GM12878 (cell line): Measurements from ENCODE around the gene ARHGDIA. TPM values are rescaled to one million over a fixed set of nuclear protein-coding genes. Genes with fewer than 3 reads are reported as not detected.

ENCODE experiments used
- ATAC-seq: fragments of 200-7000 bp; cut with Tn5 transposase; 3 replicates; pipeline ENCODE4 v1.9.1; 2020; ENCODE audit warnings: mild to moderate bottlenecking, moderate library complexity
- BruUV-seq: library from RNA; stranded (reverse); fragments of 400-500 nt; replicated peaks from 2 replicates; lab custom pipeline; 2021; lab: Mats Ljungman, UMichigan
- CTCF ChIA-PET: fragments of 300-600 bp; sonication (Branson Sonifier 250); formaldehyde crosslinking; extraction: SDS; loops from one replicate; lab custom pipeline; 2021; ENCODE audit warnings: inconsistent platforms; lab: Yijun Ruan, JAX
- POLR2A ChIA-PET: fragments of 350-600 bp; formaldehyde crosslinking; extraction: SDS; loops from one replicate; lab custom pipeline; 2021; ENCODE audit warnings: inconsistent platforms; lab: Charles Lee
- RAD21 ChIA-PET: fragments of 300-600 bp; sonication (Branson Sonifier 250); formaldehyde crosslinking; loops from one replicate; lab custom pipeline; 2023; ENCODE audit warnings: antibody characterized with exemption; ENCODE audit not compliant: unreplicated experiment; lab: Charles Lee
- SMC1A ChIA-PET: fragments of 300-600 bp; sonication (Branson Sonifier 250); formaldehyde crosslinking; loops from one replicate; lab custom pipeline; 2023; ENCODE audit not compliant: unreplicated experiment, uncharacterized antibody; lab: Charles Lee
- DNase-seq: peaks from one replicate; pipeline ENCODE4 v3.0.0-alpha.2; 2011; ENCODE audit warnings: low read depth, low spot score
- FAIRE-seq: peaks from 3 replicates; lab custom pipeline; 2011; peaks lifted over from hg19 to GRCh38; lab: Jason Lieb, UNC
- H2AFZ ChIP-seq: 2 replicates; pipeline ENCODE4 v1.6.0; 2011; ENCODE audit warnings: low read depth, low read length, control low read depth; ENCODE audit not compliant: control insufficient read depth
- H3K27ac ChIP-seq: 2 replicates; pipeline ENCODE4 v1.5.1; 2011; ENCODE audit warnings: control low read depth; ENCODE audit not compliant: control insufficient read depth, insufficient read depth
- H3K27me3 ChIP-seq, 2 experiments: replicated peaks in 1 of 2; 2 replicates each; pipeline versions ENCODE4 v1.6.0 to v1.6.1; 2011; ENCODE audit warnings: low read length in 1 of 2; ENCODE audit not compliant: control insufficient read depth in 2 of 2, insufficient read depth in 2 of 2
- H3K36me3 ChIP-seq, 2 experiments: 2 replicates each; pipeline ENCODE4 v1.5.1; 2011; ENCODE audit warnings: low read length in 1 of 2; ENCODE audit not compliant: control insufficient read depth in 2 of 2, insufficient read depth in 2 of 2
- H3K4me1 ChIP-seq: 2 replicates; pipeline ENCODE4 v1.6.1; 2011; ENCODE audit warnings: mild to moderate bottlenecking, low read length, moderate library complexity, mixed read lengths; ENCODE audit not compliant: control insufficient read depth, insufficient read depth
- H3K4me2 ChIP-seq: 2 replicates; pipeline ENCODE4 v1.6.0; 2011; ENCODE audit warnings: control low read depth; ENCODE audit not compliant: control insufficient read depth, insufficient read depth
- H3K4me3 ChIP-seq: fragments of 200-600 bp; sonication (generic); 2 replicates; pipeline ENCODE4 v1.5.1; 2016
- H3K79me2 ChIP-seq: 2 replicates; pipeline ENCODE4 v1.6.0; 2011; ENCODE audit warnings: low read length; ENCODE audit not compliant: control insufficient read depth, insufficient read depth
- H3K9ac ChIP-seq: 2 replicates; pipeline ENCODE4 v1.8.0; 2011; ENCODE audit warnings: low read length, control low read depth, mixed read lengths; ENCODE audit not compliant: control insufficient read depth, insufficient read depth
- H3K9me3 ChIP-seq: replicated peaks from 3 replicates; pipeline ENCODE4 v1.5.1; 2011; ENCODE audit warnings: mild to moderate bottlenecking, low read length; ENCODE audit not compliant: control insufficient read depth, insufficient read depth
- H4K20me1 ChIP-seq: 2 replicates; pipeline ENCODE4 v1.6.0; 2011; ENCODE audit not compliant: control insufficient read depth, insufficient read depth
- ATF3 ChIP-seq: IDR thresholded peaks from 2 replicates; pipeline ENCODE4 v1.6.1; 2011; ENCODE audit warnings: low read depth, mild to moderate bottlenecking, low read length, moderate library complexity, borderline replicate concordance; ENCODE audit errors: extremely low read depth
- BCL11A ChIP-seq: IDR thresholded peaks from 2 replicates; pipeline ENCODE4 v1.6.1; 2011; ENCODE audit warnings: low read depth, low read length
- BCL3 ChIP-seq: IDR thresholded peaks from 2 replicates; pipeline ENCODE4 v1.6.1; 2011; ENCODE audit warnings: borderline replicate concordance, low read depth, mild to moderate bottlenecking, moderate library complexity, low read length; ENCODE audit not compliant: insufficient read depth, poor library complexity, severe bottlenecking
- CREM ChIP-seq: IDR thresholded peaks from 2 replicates; pipeline ENCODE4 v1.6.1; 2014; ENCODE audit warnings: antibody characterized with exemption, low read depth
- FOXM1 ChIP-seq: IDR thresholded peaks from 2 replicates; pipeline ENCODE4 v1.6.1; 2012; ENCODE audit warnings: low read depth, mild to moderate bottlenecking, inconsistent platforms, low read length, moderate library complexity
- GABPA ChIP-seq: IDR thresholded peaks from 2 replicates; pipeline ENCODE4 v1.6.1; 2014; ENCODE audit warnings: antibody characterized with exemption, low read depth, mild to moderate bottlenecking, inconsistent platforms
- JUNB ChIP-seq: IDR thresholded peaks from 2 replicates; pipeline ENCODE4 v1.6.1; 2016; ENCODE audit warnings: antibody characterized with exemption, mild to moderate bottlenecking
- JUND ChIP-seq: IDR thresholded peaks from 2 replicates; pipeline ENCODE4 v1.6.1; 2012; ENCODE audit warnings: low read depth, mild to moderate bottlenecking, low read length, improper control_type of control experiment, moderate library complexity
- NRF1 ChIP-seq: conservative IDR thresholded peaks from 2 replicates; pipeline ENCODE4 v1.6.1; 2011; ENCODE audit warnings: mild to moderate bottlenecking, low read depth, low read length, improper control_type of control experiment
- POLR2A ChIP-seq: IDR thresholded peaks from 2 replicates; pipeline ENCODE4 v1.6.1; 2011; ENCODE audit warnings: low read depth, mild to moderate bottlenecking, low read length
- POLR2AphosphoS2 ChIP-seq: IDR thresholded peaks from 2 replicates; pipeline ENCODE4 v1.6.1; 2011; ENCODE audit warnings: low read depth, mild to moderate bottlenecking, low read length, improper control_type of control experiment, moderate library complexity
- SMAD5 ChIP-seq: IDR thresholded peaks from 2 replicates; pipeline ENCODE4 v1.6.1; 2016; ENCODE audit warnings: antibody characterized with exemption, low read depth
- TCF12 ChIP-seq: IDR thresholded peaks from 2 replicates; pipeline ENCODE4 v1.6.1; 2011; ENCODE audit warnings: low read depth, mild to moderate bottlenecking, low read length
- ZBED1 ChIP-seq: IDR thresholded peaks from 2 replicates; pipeline ENCODE4 v1.6.1; 2016; ENCODE audit warnings: borderline replicate concordance
- WGBS: methylation state at CpG from one replicate; pipeline ENCODE4 v1.1.6; 2016; ENCODE audit warnings: low lambda C conversion rate; ENCODE audit not compliant: insufficient replicate concordance, insufficient coverage; ENCODE audit errors: missing lambda C conversion rate; 5-methylcytosine and 5-hydroxymethylcytosine counted together
- in situ Hi-C: fragments of 300-500 bp; cut with MboI; formaldehyde crosslinking; loops from 9 replicates; pipeline ENCODE4 v1.14.3; 2018; ENCODE audit warnings: mixed read lengths
- intact Hi-C: fragments of 100-400 bp; cut with micrococcal nuclease; formaldehyde crosslinking; loops from one replicate; pipeline ENCODE4 v1.14.2; 2022; ENCODE audit not compliant: unreplicated experiment
- polyA plus RNA-seq, 11 experiments: library from polyadenylated mRNA; depleted of rRNA in 4 of 11; unstranded in 6 of 11; stranded (reverse) in 5 of 11; fragments of >200 nt; fragmentation: Nextera tagmentation in 4 of 11; fragmentation: Illumina TruSeq in 1 of 11; extraction: Ambion mirVana in 4 of 11; extraction: Trizol in 1 of 11; gene quantifications; 1 replicate in 1 of 11; 2 replicates in 10 of 11; pipeline versions ENCODE4 v1.2.1 to v1.2.3, GENCODE V29; 2011 to 2016; ENCODE audit warnings: inconsistent platforms in 2 of 11, missing spikeins in 2 of 11, low read depth in 1 of 11
- total RNA-seq, 4 experiments: library from RNA; depleted of rRNA in 3 of 4; stranded (reverse); fragments of >200 nt in 3 of 4; fragmentation: Illumina TruSeq in 1 of 4; extraction: Trizol in 1 of 4; gene quantifications; 2 replicates each; pipeline versions ENCODE4 v1.2.1 to v1.2.3, GENCODE V29; 2013 to 2021
- TF ChIP-seq, protein P1 (sequence below): fragments of 450-650 bp; conservative IDR thresholded peaks from 2 replicates; pipeline ENCODE4 v1.6.1; 2017; ENCODE audit warnings: mild to moderate bottlenecking, moderate library complexity

ARHGDIA gene
- total and polyA plus RNA-seq, 10 of the 15 experiments (the other 5 are each of a cell fraction or from before 2014, with no cell fraction given), result 17.9 to 552 (median 169) TPM

DNA sequence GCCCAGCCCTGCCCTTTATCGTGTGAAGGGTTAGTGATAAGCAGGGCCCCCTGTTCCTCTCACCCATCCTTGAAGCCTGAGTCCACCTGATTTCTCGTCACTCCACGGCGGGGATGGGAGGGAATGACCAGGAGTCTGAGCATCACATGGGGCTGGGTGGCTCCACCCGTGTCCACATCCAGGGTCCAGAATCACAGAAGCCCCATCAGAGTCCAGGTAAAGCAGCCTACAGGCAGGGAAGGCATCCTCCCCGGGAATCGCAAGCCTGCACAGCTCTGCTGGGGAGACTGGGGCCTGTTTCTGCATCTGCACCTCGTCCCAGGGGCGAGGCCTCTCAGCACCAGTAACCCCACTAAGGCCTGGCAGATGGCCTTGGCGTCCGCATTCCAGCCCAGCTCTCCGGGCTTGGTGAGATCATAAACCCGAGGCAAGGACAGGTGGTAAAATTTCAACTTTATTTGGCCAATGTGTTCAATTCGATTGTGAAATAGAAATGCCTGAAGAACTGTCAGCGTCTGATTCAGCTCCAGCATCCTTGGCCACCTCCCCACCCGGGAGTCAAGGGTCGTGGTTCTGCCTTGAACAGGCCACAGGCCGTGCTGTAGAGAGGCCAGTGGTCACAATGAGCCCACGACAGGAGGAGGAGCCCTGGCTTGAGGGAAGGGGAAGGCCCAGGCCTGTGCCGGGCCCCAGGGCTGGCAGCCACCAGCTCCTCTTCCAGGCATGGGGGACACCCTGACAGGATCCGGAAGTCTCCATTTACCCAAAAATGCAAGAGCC is 28.2 kb downstream of the ARHGDIA start:
- ChIA-PET CTCF (no interaction called here), POLR2A (no interaction called here), SMC1A (no interaction called here)
- ATAC-seq, result peak; percentile 14; the same call in 2 of the 3 replicates
- no peaks in the 10 kb centered on the region for H4K20me1 ChIP-seq
- BruUV-seq, result no TSS peak
- H3K4me3 ChIP-seq, result no peak overlapping the region
- H2AFZ ChIP-seq, result no peak overlapping the region
- H3K27me3 ChIP-seq, result no peaks in the 10 kb centered on the region
- 0 out of 2 replicates have a peak, but pooled peaks have one; percentile 34 for TF ChIP-seq POLR2AphosphoS2
- no peak for TF ChIP-seq NRF1
- TF ChIP-seq ZBED1, result no peak
- no peak for TF ChIP-seq BCL11A
- TF ChIP-seq SMAD5, result peak; percentile 35; the same call in 1 of the 2 replicates
- TF ChIP-seq JUND, result no peak
- no peak for TF ChIP-seq FOXM1
- peak; percentile 68 for TF ChIP-seq POLR2A
- TF ChIP-seq, all 136 proteins: peak for 3
- Histone ChIP-seq H3K36me3 (peaks cover 30 to 38% of the 10 kb centered on the region in 2 experiments), H3K4me1 (no peaks in the 10 kb centered on the region), H3K79me2 (no peaks in the 10 kb centered on the region), H3K9me3 (no peaks in the 10 kb centered on the region), H3K4me2 (no peak overlapping the region), H3K27ac (no peak overlapping the region), H3K9ac (no peak overlapping the region)
- WGBS, result 87% methylated on average over 21 of the region's 21 CpGs
- FAIRE-seq (no peak), DNase-seq (no peak)
- in situ Hi-C loops (no loop called here), intact Hi-C loops (no loop called here)
- RAD21 ChIA-PET, result no interaction called here

GRCh38 chr17:81842378-81842724 is 28.8 kb downstream of the ARHGDIA start:
- BruUV-seq, result no TSS peak
- no peak overlapping the region for H3K4me3 ChIP-seq
- in situ Hi-C loops, result no loop called here
- H3K9ac ChIP-seq, result no peak overlapping the region
- H3K36me3 ChIP-seq, result peaks cover 30 to 38% of the 10 kb centered on the region in 2 experiments
- H3K27ac ChIP-seq, result no peak overlapping the region
- no peak overlapping the region for H3K4me2 ChIP-seq
- 98% methylated on average over 11 of the region's 11 CpGs for WGBS
- ATAC-seq (no peak), FAIRE-seq (no peak), DNase-seq (no peak)
- H2AFZ ChIP-seq, result no peak overlapping the region
- RAD21 ChIA-PET, result no interaction called here
- SMC1A ChIA-PET, result no interaction called here
- H3K4me1 ChIP-seq, result no peaks in the 10 kb centered on the region
- CTCF ChIA-PET, result no interaction called here
- H3K27me3 ChIP-seq, result no peaks in the 10 kb centered on the region
- H4K20me1 ChIP-seq, result no peaks in the 10 kb centered on the region
- POLR2A ChIA-PET, result no interaction called here
- H3K79me2 ChIP-seq, result no peaks in the 10 kb centered on the region
- intact Hi-C loops, result no loop called here
- no peaks in the 10 kb centered on the region for H3K9me3 ChIP-seq
- TF ChIP-seq, protein P1, sequence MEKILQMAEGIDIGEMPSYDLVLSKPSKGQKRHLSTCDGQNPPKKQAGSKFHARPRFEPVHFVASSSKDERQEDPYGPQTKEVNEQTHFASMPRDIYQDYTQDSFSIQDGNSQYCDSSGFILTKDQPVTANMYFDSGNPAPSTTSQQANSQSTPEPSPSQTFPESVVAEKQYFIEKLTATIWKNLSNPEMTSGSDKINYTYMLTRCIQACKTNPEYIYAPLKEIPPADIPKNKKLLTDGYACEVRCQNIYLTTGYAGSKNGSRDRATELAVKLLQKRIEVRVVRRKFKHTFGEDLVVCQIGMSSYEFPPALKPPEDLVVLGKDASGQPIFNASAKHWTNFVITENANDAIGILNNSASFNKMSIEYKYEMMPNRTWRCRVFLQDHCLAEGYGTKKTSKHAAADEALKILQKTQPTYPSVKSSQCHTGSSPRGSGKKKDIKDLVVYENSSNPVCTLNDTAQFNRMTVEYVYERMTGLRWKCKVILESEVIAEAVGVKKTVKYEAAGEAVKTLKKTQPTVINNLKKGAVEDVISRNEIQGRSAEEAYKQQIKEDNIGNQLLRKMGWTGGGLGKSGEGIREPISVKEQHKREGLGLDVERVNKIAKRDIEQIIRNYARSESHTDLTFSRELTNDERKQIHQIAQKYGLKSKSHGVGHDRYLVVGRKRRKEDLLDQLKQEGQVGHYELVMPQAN, result no peak
- no peak for TF ChIP-seq GABPA
- no peak for TF ChIP-seq BCL3
- no peak for TF ChIP-seq ATF3
- TF ChIP-seq CREM, result no peak
- no peak for TF ChIP-seq TCF12
- no peak for TF ChIP-seq BCL11A
- no peak for TF ChIP-seq JUNB
